ENCODE data around the gene DHRSX.
"Not testable (repeated sequence)": the region's sequence is repeated elsewhere in the genome, so short reads cannot be mapped to it uniquely, and the experiment has no call there.

DHRSX gene

DNA sequence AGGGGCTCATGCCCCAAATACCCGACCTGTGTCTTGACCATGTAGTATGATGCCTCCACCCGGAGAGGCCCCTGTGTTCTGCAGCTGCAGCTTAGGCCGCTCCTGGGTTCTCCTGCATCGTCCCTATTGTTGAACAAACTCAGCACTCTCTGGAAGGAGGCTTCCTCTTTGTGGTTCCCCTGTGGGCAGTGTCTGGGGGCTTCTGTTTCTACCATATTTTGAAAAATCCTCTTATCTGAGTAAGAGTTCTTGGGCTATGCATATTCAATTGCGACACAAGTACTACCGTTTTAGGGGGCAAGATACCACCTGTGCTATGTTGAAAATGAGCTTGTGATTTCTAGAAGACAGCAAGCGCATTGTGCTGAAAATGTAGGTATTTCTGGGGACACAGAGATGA is 276.6 kb downstream of the DHRSX start:
- no peak overlapping the region for H3K4me3 ChIP-seq (ENCODE audit: low read depth, low read length)
- DNase-seq (ENCODE audit: low read depth) = no peak
- TF ChIP-seq, protein P1, sequence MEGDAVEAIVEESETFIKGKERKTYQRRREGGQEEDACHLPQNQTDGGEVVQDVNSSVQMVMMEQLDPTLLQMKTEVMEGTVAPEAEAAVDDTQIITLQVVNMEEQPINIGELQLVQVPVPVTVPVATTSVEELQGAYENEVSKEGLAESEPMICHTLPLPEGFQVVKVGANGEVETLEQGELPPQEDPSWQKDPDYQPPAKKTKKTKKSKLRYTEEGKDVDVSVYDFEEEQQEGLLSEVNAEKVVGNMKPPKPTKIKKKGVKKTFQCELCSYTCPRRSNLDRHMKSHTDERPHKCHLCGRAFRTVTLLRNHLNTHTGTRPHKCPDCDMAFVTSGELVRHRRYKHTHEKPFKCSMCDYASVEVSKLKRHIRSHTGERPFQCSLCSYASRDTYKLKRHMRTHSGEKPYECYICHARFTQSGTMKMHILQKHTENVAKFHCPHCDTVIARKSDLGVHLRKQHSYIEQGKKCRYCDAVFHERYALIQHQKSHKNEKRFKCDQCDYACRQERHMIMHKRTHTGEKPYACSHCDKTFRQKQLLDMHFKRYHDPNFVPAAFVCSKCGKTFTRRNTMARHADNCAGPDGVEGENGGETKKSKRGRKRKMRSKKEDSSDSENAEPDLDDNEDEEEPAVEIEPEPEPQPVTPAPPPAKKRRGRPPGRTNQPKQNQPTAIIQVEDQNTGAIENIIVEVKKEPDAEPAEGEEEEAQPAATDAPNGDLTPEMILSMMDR (IDR thresholded peaks at IDR 0.05; ENCODE audit: insufficient read depth, low read depth, low read length, missing control alignments) = no peak

DNA sequence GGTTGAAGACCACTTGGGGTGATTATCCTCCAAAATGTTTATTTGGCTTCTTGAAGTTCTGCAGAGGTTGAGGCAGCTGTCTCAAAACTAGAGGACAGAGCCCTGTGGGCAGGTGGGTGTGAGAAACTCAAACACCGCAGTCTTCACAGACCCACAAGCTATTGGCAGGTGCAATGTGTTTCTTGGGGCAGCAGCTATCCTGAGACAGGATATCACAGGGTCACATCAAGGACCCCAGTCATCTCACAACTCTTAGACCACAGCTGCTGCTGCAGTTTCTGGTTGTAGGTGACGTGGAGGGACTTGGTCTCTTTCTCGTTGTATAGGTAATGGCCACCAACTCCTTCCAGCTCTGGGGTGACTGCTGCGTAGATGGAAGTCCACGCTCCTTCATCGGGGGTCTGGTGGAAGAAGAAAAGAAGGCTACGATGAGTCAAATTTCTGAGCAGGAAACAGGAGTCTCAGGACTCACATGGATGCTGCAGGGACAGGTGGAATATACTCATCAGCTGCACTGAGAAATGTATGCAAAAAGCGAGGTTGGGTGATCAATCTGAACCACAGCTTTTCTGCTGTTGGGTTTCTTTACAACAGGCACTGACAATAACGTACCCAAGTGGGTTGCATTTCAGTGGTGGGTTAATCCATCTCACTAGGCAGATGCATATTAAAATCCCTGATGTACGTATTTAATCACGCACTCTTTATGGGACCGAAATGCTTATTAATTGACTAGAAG is 279.8 kb downstream of the DHRSX start:
- no peak for DNase-seq (ENCODE audit: low read depth)
- TF ChIP-seq, protein P1 (IDR thresholded peaks at IDR 0.05; ENCODE audit: insufficient read depth, low read depth, low read length, missing control alignments) = no peak

DNA sequence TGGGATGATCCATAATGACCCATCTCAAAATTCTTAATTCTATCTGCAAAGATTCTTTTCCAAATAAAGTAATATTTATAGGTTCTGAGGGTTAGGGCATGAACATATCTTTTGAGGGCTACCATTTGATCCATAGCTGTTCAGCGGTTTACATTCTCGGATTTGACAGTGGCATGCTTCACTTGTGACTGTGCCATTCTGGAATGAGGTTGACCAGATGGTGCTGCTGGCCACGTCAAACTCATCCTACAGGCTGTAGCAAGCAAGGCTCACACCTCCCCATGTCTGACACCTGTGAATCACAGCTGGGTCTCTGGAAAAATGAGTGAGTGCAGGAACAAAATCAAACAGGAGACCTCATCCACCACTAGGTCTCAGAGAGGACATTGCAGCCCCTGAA is 280.5 kb downstream of the DHRSX start:
- no peak for DNase-seq (ENCODE audit: low read depth)
- TF ChIP-seq, protein P1 (IDR thresholded peaks at IDR 0.05; ENCODE audit: insufficient read depth, low read depth, low read length, missing control alignments) = no peak
- no peak overlapping the region for H3K4me3 ChIP-seq (ENCODE audit: low read depth, low read length)

More for the DNA sequence above, 279.8 kb downstream of the DHRSX start:
- no peak overlapping the region for H3K4me3 ChIP-seq (ENCODE audit: low read depth, low read length)

DNA sequence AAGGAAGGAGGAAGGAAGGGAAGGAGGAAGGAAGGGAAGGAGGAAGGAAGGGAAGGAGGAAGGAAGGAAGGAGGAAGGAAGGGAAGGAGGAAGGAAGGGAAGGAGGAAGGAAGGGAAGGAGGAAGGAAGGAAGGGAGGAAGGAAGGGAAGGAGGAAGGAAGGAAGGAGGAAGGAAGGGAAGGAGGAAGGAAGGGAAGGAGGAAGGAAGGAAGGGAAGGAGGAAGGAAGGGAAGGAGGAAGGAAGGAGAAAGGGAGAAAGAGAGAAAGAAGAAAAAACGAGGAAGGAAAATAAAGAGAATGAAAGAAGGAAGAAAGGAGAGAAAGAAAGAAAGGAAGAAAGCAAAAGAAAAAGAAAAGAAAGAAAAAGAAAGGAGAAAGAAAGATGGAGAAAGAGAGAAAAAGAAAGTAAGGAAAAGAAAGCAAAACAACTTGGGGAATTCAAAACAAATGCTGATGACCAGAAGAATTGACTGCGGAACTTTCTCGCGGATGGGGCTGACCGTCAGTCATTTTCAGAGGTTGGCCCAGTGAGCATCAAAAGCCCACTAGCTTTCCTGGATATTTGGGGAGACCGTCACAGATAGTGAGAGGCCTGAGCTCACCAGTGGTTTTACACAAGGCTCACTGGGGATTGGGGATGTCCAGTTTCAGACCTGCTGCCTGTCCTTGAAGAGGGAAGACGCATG is 286.5 kb downstream of the DHRSX start:
- DNase-seq (ENCODE audit: low read depth); H3K4me3 ChIP-seq (ENCODE audit: low read depth, low read length): not testable (repeated sequence)

DNA sequence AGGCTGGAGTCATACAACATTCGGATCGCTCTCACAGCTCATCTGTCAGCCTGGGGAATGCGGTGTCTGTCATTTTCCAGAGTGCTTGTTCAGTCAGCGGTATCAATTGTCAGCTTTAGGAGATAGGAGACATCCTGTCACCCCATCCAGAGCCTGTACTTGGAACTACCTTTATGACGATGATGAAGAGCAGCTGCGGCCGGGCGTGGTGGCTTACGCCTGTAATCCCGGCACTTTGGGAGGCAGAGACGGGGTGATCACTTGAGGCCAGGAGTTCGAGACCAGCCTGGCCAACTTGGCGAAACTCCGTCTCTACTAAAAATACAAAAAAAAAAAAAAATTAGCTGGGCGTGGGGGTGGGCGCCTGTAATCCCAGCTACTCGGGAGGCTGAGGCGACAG is 289.1 kb downstream of the DHRSX start:
- H3K4me3 ChIP-seq (ENCODE audit: low read depth, low read length); DNase-seq (ENCODE audit: low read depth): not testable (repeated sequence)

DNA sequence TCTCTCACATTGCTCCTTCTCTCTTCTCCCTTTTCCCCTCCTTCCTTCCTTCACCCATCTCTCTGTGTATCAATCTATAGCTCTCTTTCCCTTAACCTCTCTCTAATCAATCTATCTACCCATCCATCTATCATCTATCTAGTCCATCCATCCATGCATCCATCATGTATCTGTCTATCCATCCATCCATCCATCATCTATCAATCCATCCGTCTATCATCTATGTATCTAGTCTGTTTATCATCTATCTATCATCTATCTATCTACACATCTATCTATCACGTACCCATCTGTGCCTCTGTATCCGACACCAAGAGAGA is 307.5 kb downstream of the DHRSX start:
- TF ChIP-seq, protein P1 (IDR thresholded peaks at IDR 0.05; ENCODE audit: insufficient read depth, low read depth, low read length, missing control alignments) = no peak
- no peak overlapping the region for H3K4me3 ChIP-seq (ENCODE audit: low read depth, low read length)
- no peak for DNase-seq (ENCODE audit: low read depth)

DNA sequence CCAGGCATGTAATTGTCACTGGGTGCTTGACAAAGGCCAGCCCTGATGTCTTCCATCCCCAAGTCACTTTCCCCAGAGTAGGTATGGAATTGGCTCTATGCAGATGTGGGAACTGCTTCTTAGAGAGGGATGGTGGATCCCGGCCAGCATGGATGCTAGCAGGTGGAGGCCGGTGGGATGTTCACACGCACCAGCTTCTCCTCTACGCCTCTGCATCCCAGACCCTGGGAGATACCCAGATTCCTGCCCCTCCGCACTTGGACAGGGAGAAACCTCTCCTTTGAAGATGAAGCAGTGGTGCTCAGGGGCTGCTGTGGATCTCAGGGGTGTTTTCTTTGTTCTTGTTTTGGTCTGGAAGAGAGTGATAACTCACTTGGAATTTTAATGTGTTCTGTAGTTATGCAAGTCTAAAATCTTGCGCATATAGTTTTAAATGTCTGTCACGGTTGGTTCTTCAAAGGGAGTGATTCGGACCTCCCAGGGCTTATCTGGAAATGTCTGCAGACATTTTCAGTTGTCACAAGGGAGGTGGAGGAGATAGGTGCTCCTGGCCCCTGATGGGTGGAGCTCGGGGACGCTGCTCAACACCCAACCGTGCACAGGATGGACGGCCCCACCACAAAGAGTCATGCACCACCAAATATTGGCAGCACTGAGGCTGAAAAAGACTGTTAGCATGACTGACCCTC is 308.0 kb downstream of the DHRSX start:
- no peak overlapping the region for H3K4me3 ChIP-seq (ENCODE audit: low read depth, low read length)
- TF ChIP-seq, protein P1 (IDR thresholded peaks at IDR 0.05; ENCODE audit: insufficient read depth, low read depth, low read length, missing control alignments) = no peak
- no peak for DNase-seq (ENCODE audit: low read depth)

Data from GM12865 (cell line).